Renal cortical epithelial cell (primary cell): ENCODE measurements around the gene POU3F3. TPM values are rescaled to one million over a fixed set of nuclear protein-coding genes. Genes with fewer than 3 reads are reported as not detected.

ENCODE experiments used
- total RNA-seq: library from RNA; depleted of rRNA; stranded (reverse); fragments of >200 nt; gene quantifications from 2 replicates; pipeline ENCODE4 v1.2.3, GENCODE V29; 2014

The POU3F3 gene
- total RNA-seq, 1 donor from 2014 or later = 81.9 TPM

Other genes with a start within 250 kb of the POU3F3 start
- gene MRPS9, start 184.0 kb downstream of the POU3F3 start, total RNA-seq = 33.1 and 34.4 TPM in 2 replicates